NCI-H1417 treated with DMSO at 0.1 percent for 48 hours (cell line): ENCODE measurements around the gene MORN5.

Experiments
- DNase-seq: peaks from one replicate; lab custom pipeline; 2025; lab: John Stamatoyannopoulos, UW

MORN5 gene

DNA sequence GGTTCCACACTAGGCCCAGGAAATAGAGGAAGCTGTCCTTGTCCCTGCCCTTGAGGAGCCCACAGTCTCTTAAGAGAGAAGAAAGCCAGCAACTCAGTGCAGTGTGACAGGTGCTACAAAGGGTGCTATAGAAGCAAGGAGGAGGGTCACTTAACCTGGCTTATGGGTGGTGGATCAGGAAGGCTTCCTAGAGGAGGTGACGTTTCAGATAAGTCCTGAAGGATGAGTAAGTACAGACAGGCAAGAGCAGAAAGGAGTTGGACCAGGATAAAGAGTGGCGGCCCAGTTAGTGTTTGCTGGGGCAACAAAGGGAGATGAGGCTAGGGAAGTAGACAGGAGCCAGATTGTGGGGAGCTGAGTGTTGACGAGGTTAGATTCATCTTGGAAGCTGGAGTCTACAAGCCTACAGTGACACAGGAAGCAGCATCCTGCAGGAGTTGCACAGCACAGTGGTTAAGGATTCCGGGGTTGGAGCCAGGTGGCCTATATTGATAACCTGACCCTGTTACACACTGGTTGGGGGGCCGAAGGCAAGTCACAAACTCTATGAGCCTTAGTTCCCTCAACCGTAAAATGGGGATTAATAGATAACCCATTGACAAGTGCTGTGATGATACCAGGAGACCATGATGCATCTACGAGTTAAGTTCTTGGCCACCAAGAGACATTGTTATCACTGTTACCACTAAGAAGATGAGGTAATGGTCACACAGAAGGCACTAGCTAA lies 74.5 kb downstream of the MORN5 start:
- DNase-seq = no peak

DNA sequence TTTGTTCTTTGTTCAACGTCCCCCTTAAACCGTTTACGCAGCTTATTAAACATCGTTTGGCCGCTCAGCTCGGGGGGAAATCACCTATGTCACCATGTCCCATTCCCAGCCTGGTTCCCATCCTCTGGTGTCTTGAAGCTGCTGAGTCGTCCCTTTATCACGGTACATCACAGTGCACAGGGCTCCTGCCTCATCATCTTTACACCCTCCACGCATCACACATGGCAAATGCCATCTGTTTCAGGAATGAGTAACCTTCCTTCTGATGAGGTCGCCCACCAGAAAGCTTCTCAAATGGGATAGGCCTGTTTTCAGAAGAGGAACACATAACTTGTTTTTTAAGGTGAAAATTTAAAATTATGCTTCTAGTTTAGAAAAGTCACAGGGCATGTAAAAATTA lies 77.0 kb downstream of the MORN5 start:
- no peak for DNase-seq

DNA sequence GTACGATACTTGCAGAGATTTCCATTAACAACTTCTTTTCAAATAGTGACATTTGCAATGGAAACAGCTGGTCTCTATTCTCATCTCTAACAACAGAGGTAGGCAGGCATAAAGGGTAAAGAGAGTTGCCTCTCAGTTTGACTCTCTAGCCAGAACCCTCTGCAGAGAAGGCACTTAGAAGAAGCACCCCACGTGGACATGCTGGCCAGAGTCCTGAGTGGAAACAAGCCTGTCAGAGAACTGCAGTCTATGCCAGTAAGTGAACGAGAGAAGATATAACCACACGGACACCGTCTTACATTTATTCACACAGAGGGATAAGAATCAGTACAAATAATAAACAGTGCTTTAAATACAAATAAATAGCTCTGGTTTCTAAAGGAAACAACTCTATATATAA lies 80.0 kb downstream of the MORN5 start:
- DNase-seq = no peak

DNA sequence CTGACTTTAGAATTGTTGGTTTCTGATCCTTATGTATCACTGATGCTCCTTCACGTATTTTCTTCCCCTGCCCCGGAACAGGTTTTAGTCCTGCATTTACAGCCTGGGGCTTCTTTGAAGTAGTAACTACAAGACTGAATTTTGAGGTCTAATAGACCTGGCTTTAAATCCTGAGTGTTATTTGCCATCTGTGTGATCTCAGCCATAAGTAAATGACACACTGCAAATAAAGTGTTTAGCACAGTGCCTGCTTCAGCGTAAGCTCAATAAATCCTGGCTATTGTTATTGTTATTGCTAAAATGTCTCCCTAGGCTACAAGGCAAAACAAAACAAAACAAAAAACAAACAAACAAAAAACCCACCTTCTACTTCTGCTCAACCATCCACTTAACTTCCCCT lies 84.6 kb downstream of the MORN5 start:
- DNase-seq = no peak

DNA sequence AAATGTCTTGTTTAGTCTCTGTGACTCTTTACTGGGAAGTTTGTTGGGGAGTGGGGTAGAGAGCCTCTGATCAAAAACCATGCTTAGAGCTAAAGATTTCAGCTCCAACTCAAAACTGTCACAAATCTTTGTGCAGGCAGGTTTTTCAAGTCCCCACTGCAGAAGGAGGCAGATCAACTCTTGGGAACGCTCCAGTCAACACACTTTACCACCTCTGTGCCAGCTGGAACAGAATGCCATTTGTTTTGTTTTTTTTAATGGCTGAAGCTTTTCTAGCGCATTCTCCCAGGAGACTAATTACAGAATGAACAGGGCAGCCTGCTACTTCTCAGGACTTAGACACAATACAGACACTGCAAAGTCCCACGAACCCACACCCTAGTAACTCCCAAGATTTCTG lies 87.0 kb downstream of the MORN5 start:
- no peak for DNase-seq

DNA sequence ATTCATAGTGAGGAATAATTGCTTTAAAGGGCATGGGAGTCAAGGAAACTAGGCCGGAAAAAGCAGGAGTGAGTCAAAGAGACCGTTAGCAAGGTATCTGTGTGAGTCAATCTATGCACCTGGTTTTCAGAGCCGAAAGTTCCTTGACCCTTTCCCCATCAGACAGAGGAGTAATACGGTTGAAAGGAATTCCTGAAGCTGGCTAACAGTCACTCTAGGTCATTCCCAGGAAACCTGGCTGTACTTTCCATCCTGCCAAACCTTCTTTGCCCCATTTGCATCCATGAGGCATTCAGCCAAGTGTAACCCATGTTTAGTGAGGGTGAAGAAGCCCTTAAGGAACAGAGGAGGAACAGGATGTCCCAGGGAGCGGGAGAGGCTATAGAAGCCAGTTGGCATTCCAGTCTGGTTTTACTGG lies 88.7 kb downstream of the MORN5 start:
- DNase-seq = no peak
